Suprapubic skin (tissue), 4 donors: ENCODE measurements around the gene SLC38A10. TPM values are rescaled to one million over a fixed set of nuclear protein-coding genes. Genes with fewer than 3 reads are reported as not detected.

ENCODE experiments used
- DNase-seq, 2 donors: peaks; one replicate each; pipeline ENCODE4 v3.0.0-alpha.2; 2019; ENCODE audit warnings: low spot score in 2 of 2
- H3K27ac ChIP-seq: fragments of 200-600 bp; sonication (generic); one replicate; pipeline ENCODE4 v1.5.1; 2019
- H3K27me3 ChIP-seq: fragments of 200-600 bp; sonication (generic); one replicate; pipeline ENCODE4 v1.5.1; 2019
- H3K36me3 ChIP-seq: fragments of 200-600 bp; sonication (generic); one replicate; pipeline ENCODE4 v1.5.1; 2019
- H3K4me1 ChIP-seq: fragments of 200-600 bp; sonication (generic); one replicate; pipeline ENCODE4 v1.5.1; 2019
- H3K4me3 ChIP-seq: fragments of 200-600 bp; sonication (generic); one replicate; pipeline ENCODE4 v1.5.1; 2019; ENCODE audit warnings: mild to moderate bottlenecking
- H3K9me3 ChIP-seq: fragments of 200-600 bp; sonication (generic); one replicate; pipeline ENCODE4 v1.5.1; 2019
- CTCF ChIP-seq, 2 donors: fragments of 200-600 bp in 1 of 2; fragments of 450-650 bp in 1 of 2; sonication (generic) in 1 of 2; IDR thresholded peaks; one replicate each; pipeline ENCODE4 v1.5.1; 2016 to 2019; ENCODE audit warnings: antibody characterized with exemption in 2 of 2, mild to moderate bottlenecking in 1 of 2, moderate library complexity in 1 of 2
- EP300 ChIP-seq: sonication (generic); formaldehyde crosslinking; IDR thresholded peaks from one replicate; pipeline ENCODE4 v1.6.1; 2017; ENCODE audit warnings: antibody characterized with exemption
- POLR2A ChIP-seq, 2 donors: fragments of 450-650 bp; IDR thresholded peaks; one replicate each; pipeline ENCODE4 v1.6.1; 2017; ENCODE audit warnings: antibody characterized with exemption in 2 of 2, mild to moderate bottlenecking in 2 of 2, moderate library complexity in 2 of 2
- POLR2AphosphoS5 ChIP-seq, 3 donors: sonication (generic); formaldehyde crosslinking; IDR thresholded peaks; one replicate each; pipeline ENCODE4 v1.6.1; 2017; ENCODE audit warnings: antibody characterized with exemption in 3 of 3
- WGBS: methylation state at CpG from one replicate; pipeline ENCODE4 v1.1.5; 2018; 5-methylcytosine and 5-hydroxymethylcytosine counted together
- total RNA-seq, 4 donors: library from RNA; depleted of rRNA; stranded (reverse); fragments of >200 nt; gene quantifications; one replicate each; pipeline ENCODE4 v1.1.0, GENCODE V29; 2016

SLC38A10 gene
- total RNA-seq, 4 donors from 2014 or later: 48.5 to 84.9 (median 69.4) TPM

DNA sequence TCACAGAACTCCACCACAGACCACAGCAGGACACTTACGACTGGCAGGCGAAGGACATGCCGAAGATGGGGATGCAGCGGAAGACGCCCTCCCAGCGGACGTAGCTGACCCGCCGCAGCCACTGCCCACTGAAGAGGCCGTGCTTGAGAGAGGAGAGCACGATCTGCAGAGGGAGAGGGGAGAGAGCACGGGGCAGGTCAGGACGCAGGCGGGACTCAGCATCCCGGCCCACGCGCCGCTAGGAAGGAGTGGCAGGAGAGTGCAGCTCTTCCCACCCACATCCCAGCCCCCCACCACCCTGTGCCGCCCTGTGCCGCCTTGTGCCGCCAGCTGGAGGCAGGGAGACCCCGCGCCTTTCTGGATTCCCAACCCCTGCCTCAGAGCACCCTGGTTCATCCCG lies 14.5 kb downstream of the SLC38A10 start:
- 96% methylated on average over 22 of the region's 24 CpGs for WGBS
- Histone ChIP-seq H3K36me3 (peaks cover 65% of the 10 kb centered on the region), H3K27me3 (no peaks in the 10 kb centered on the region), H3K4me3 (no peak overlapping the region), H3K9me3 (no peaks in the 10 kb centered on the region), H3K27ac (no peak overlapping the region), H3K4me1 (peaks cover 13% of the 10 kb centered on the region)
- DNase-seq: no peak
- TF ChIP-seq EP300: no peak
- TF ChIP-seq POLR2AphosphoS5 (IDR thresholded peaks at IDR 0.05): no peak
- no peak for TF ChIP-seq CTCF (IDR thresholded peaks at IDR 0.05)
- TF ChIP-seq POLR2A (IDR thresholded peaks at IDR 0.05): no peak

DNA sequence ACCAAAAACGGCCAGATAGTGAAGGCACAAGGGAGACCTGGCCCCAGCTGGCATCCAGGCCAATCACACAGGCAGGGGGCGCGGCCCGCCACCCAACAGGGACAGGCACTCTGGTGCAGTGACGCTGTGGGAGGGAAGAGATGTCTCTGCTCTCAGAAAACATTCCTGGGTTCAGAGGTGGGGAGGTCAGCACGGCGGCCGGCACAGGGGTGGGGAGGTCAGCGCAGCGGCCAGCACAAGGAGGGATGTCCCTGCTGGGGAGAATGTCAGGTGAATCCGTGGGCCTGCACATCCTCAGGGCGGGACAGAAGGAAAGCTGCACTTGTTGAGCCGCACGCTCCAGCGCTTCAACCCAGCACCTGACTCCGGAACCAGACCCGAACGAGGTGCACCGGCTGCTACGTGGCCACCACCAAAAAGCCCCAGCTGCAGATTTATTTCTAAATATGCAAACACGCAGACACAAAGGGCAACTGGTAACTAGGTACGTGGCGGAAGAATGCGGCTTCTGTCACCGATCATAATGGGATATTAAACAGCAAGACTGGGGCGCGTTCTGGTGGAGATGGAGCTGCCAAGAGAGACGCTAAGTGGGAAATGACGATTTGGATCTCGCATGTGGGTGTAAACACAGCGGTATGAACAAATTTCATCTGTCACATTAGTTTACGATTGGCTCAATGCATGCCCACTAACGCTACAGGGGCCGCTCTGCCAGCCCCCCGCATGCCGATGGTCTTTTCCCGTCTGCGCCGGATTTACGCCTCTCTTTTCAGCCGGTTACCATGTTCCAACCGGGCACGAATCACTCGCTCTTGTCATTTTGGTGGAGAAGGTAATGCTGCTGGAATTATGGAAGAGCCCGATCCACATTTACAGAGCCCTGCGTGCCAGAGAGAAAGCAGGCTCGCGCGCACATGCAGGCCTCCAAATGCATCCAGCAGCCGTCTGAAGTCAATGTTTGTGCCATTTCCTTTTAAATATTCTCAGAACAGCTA lies 15.5 kb downstream of the SLC38A10 start:
- Histone ChIP-seq H3K4me3 (no peak overlapping the region), H3K27ac (no peak overlapping the region), H3K27me3 (no peaks in the 10 kb centered on the region), H3K4me1 (peaks cover 12% of the 10 kb centered on the region), H3K9me3 (no peaks in the 10 kb centered on the region), H3K36me3 (peaks cover 72% of the 10 kb centered on the region)
- no peak for DNase-seq
- TF ChIP-seq POLR2A (IDR thresholded peaks at IDR 0.05) (no peak), POLR2AphosphoS5 (IDR thresholded peaks at IDR 0.05) (no peak)
- 94% methylated on average over 49 of the region's 50 CpGs for WGBS

DNA sequence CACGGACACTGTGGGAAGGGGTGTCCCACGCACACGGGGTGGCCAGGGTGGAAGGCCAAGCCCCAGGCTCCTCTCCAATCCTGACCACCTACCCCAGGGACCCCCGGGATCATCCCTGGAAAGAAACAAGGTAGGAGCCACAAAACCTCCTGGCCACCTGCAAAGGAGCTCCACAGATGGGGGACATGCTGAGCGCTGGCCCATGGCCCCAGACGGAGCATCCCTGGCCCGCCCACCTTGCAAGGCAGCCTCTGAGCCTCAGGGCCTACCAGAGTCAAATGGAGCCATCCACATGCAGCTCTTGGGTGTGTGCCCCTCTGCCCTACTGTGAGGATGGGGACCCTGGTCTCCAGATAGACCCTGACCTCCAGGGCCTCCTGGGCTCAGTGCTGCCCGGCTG lies 16.3 kb downstream of the SLC38A10 start:
- Histone ChIP-seq H3K4me1 (peaks cover 10% of the 10 kb centered on the region), H3K27me3 (no peaks in the 10 kb centered on the region), H3K27ac (no peak overlapping the region), H3K36me3 (peaks cover 78% of the 10 kb centered on the region), H3K9me3 (no peaks in the 10 kb centered on the region), H3K4me3 (no peak overlapping the region)
- no peak for TF ChIP-seq EP300
- TF ChIP-seq POLR2AphosphoS5 (IDR thresholded peaks at IDR 0.05): no peak
- TF ChIP-seq CTCF (IDR thresholded peaks at IDR 0.05): no peak
- TF ChIP-seq POLR2A (IDR thresholded peaks at IDR 0.05): no peak
- no peak for DNase-seq
- WGBS: 94% methylated on average over 3 of the region's 8 CpGs

DNA sequence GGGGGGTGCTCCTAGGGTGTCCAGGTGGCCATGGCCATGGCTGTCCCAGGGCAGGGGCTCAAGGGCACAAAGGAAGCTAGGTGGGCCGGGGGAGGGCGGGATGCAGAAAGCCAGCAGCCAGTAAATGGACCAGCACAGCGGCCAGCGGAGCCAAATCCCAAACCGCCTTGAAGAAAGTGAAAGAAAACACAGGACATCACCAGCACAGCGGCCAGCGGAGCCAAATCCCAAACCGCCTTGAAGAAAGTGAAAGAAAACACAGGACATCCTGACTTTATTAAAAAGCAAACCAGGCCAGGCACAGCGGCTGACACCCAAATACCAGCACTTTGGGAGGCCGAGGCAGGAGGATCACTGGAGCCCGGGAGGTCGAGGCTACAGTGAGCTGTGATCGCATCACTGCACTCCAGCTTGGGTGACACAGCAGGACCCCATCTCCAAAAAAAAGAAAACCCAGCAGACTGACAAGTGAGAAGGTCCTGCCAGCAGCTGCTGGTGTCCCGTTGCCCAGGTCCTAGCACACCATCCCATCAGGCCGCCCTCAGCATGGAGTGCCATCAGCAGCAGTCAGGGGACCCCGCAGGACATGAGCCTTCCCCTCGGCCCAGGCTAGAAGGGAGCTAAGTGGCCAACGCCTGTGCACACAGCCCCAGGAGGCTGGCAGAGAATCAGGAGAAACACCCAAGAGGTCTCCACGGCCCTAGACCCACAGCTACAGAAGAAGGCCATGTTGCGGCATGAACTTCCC lies 17.0 kb downstream of the SLC38A10 start:
- TF ChIP-seq CTCF (IDR thresholded peaks at IDR 0.05): no peak
- TF ChIP-seq EP300: no peak
- TF ChIP-seq POLR2A (IDR thresholded peaks at IDR 0.05): no peak
- no peak for TF ChIP-seq POLR2AphosphoS5 (IDR thresholded peaks at IDR 0.05)
- Histone ChIP-seq H3K4me3 (no peak overlapping the region), H3K27me3 (no peaks in the 10 kb centered on the region), H3K9me3 (no peaks in the 10 kb centered on the region), H3K36me3 (peaks cover 79% of the 10 kb centered on the region), H3K4me1 (peaks cover 11% of the 10 kb centered on the region), H3K27ac (no peak overlapping the region)
- no peak for DNase-seq
- whole genome bisulfite sequencing: 97% methylated on average over 16 of the region's 20 CpGs

DNA sequence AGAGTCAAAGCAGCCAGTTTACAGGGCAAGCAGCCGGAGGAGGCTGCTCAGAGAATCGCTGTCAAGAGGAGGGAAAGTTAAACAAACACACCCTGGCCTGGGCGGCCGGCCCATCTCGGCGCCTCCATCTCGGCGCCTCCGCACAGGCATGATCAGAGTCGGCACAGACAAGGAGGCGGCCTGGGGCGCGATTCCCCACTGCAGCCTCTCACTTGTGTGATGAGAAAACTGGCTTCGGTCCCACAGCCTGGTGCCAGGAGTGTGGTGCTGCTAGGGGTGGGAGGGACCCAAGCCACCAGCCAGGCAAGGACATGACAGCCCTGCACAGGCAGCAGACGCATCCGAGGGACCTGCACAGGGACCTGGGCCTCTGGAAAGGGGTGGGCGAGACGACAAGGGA lies 17.7 kb downstream of the SLC38A10 start:
- Histone ChIP-seq H3K27me3 (no peaks in the 10 kb centered on the region), H3K9me3 (no peaks in the 10 kb centered on the region), H3K4me1 (peaks cover 15% of the 10 kb centered on the region), H3K4me3 (no peak overlapping the region), H3K27ac (no peak overlapping the region), H3K36me3 (peaks cover 74% of the 10 kb centered on the region)
- TF ChIP-seq POLR2A (IDR thresholded peaks at IDR 0.05): no peak
- 63% methylated on average over 10 of the region's 18 CpGs for WGBS
- DNase-seq: no peak

- no peak overlapping the region for H3K27ac ChIP-seq
- H3K36me3 ChIP-seq: peaks cover 71% of the 10 kb centered on the region
Observed at GRCh38 chr17:81276781-81277180, 18.3 kb downstream of the SLC38A10 start.

More at GRCh38 chr17:81276781-81277180, 18.3 kb downstream of the SLC38A10 start:
- 55% methylated on average over 11 of the region's 11 CpGs for WGBS
- DNase-seq: no peak
- H3K4me1 ChIP-seq: peaks cover 15% of the 10 kb centered on the region
- H3K27me3 ChIP-seq: no peaks in the 10 kb centered on the region
- no peak overlapping the region for H3K4me3 ChIP-seq
- no peaks in the 10 kb centered on the region for H3K9me3 ChIP-seq
- TF ChIP-seq POLR2A (IDR thresholded peaks at IDR 0.05) (no peak), CTCF (IDR thresholded peaks at IDR 0.05) (no peak), EP300 (no peak), POLR2AphosphoS5 (IDR thresholded peaks at IDR 0.05) (no peak)
